ENCODE data around the gene DAPK2.

DNA sequence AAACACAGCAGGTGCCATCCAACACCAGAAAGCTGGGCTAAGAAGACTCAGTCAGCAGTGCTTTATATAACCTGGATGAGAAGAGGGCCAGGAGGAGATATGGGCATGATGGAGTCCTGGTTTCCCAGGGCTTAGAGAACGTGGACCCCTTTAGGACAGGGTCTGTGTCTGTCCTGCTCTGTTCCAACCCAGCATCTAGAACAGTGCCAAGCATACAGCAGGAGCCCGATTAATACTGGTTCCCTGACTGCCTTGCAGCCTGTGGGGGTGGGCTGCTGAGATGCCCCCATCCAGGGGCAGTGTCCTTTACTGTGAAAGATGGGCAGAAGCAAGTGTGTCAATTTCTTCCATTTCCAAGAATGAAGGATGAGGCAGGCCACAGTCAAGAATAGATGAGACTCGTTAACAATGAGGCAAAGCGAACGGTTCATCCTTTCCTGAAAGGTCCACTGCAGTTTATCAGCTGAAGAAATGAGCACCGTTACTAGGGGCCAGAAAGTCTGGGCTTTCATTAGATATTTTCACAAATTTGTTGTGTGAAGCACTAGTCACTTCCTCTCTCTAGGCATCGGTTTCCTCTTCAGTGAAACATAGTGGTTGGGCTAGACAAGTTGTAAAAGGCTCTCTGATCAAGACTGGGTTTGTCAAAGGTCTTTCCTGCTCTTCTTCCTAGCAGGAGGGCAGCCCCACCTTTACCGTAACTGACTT, 140.6 kb downstream of the DAPK2 start:
- TF ChIP-seq CTCF (IDR thresholded peaks at IDR 0.05) (no peak), EMX1 (CRISPR knock-in tag; IDR thresholded peaks at IDR 0.05) (no peak), NFYB (CRISPR knock-in tag; conservative IDR thresholded peaks at IDR 0.05; ENCODE audit: low read depth) (no peak), E2F1 (CRISPR knock-in tag; IDR thresholded peaks at IDR 0.05) (no peak), JUN (CRISPR knock-in tag; IDR thresholded peaks at IDR 0.05) (no peak), ETV6 (CRISPR knock-in tag; IDR thresholded peaks at IDR 0.05) (no peak), NR3C1 (CRISPR knock-in tag; conservative IDR thresholded peaks at IDR 0.05; ENCODE audit: low read depth) (no peak), SP1 (CRISPR knock-in tag; conservative IDR thresholded peaks at IDR 0.05) (no peak), MAX (CRISPR knock-in tag; IDR thresholded peaks at IDR 0.05) (no peak), ELF4 (CRISPR knock-in tag; IDR thresholded peaks at IDR 0.05; ENCODE audit: low read depth) (no peak)
- TF ChIP-seq, protein P1, sequence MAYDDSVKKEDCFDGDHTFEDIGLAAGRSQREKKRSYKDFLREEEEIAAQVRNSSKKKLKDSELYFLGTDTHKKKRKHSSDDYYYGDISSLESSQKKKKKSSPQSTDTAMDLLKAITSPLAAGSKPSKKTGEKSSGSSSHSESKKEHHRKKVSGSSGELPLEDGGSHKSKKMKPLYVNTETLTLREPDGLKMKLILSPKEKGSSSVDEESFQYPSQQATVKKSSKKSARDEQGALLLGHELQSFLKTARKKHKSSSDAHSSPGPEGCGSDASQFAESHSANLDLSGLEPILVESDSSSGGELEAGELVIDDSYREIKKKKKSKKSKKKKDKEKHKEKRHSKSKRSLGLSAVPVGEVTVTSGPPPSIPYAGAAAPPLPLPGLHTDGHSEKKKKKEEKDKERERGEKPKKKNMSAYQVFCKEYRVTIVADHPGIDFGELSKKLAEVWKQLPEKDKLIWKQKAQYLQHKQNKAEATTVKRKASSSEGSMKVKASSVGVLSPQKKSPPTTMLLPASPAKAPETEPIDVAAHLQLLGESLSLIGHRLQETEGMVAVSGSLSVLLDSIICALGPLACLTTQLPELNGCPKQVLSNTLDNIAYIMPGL (CRISPR knock-in tag; IDR thresholded peaks at IDR 0.05): no peak
- TF ChIP-seq, protein P2, sequence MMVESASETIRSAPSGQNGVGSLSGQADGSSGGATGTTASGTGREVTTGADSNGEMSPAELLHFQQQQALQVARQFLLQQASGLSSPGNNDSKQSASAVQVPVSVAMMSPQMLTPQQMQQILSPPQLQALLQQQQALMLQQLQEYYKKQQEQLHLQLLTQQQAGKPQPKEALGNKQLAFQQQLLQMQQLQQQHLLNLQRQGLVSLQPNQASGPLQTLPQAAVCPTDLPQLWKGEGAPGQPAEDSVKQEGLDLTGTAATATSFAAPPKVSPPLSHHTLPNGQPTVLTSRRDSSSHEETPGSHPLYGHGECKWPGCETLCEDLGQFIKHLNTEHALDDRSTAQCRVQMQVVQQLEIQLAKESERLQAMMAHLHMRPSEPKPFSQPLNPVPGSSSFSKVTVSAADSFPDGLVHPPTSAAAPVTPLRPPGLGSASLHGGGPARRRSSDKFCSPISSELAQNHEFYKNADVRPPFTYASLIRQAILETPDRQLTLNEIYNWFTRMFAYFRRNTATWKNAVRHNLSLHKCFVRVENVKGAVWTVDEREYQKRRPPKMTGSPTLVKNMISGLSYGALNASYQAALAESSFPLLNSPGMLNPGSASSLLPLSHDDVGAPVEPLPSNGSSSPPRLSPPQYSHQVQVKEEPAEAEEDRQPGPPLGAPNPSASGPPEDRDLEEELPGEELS (CRISPR knock-in tag; IDR thresholded peaks at IDR 0.05): no peak
- TF ChIP-seq, protein P3, sequence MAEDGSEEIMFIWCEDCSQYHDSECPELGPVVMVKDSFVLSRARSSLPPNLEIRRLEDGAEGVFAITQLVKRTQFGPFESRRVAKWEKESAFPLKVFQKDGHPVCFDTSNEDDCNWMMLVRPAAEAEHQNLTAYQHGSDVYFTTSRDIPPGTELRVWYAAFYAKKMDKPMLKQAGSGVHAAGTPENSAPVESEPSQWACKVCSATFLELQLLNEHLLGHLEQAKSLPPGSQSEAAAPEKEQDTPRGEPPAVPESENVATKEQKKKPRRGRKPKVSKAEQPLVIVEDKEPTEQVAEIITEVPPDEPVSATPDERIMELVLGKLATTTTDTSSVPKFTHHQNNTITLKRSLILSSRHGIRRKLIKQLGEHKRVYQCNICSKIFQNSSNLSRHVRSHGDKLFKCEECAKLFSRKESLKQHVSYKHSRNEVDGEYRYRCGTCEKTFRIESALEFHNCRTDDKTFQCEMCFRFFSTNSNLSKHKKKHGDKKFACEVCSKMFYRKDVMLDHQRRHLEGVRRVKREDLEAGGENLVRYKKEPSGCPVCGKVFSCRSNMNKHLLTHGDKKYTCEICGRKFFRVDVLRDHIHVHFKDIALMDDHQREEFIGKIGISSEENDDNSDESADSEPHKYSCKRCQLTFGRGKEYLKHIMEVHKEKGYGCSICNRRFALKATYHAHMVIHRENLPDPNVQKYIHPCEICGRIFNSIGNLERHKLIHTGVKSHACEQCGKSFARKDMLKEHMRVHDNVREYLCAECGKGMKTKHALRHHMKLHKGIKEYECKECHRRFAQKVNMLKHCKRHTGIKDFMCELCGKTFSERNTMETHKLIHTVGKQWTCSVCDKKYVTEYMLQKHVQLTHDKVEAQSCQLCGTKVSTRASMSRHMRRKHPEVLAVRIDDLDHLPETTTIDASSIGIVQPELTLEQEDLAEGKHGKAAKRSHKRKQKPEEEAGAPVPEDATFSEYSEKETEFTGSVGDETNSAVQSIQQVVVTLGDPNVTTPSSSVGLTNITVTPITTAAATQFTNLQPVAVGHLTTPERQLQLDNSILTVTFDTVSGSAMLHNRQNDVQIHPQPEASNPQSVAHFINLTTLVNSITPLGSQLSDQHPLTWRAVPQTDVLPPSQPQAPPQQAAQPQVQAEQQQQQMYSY (CRISPR knock-in tag; IDR thresholded peaks at IDR 0.05): no peak

Measured in WTC11 (cell line).